Breast epithelium (tissue), 3 donors: ENCODE results near the gene MBP.

Experiments
- CTCF ChIP-seq, 3 donors: fragments of 450-650 bp; IDR thresholded peaks; one replicate each; pipeline ENCODE4 v1.5.1; 2016 to 2017; ENCODE audit warnings: antibody characterized with exemption in 3 of 3, mild to moderate bottlenecking in 3 of 3, moderate library complexity in 3 of 3
- POLR2A ChIP-seq: fragments of 450-650 bp; IDR thresholded peaks from one replicate; pipeline ENCODE4 v1.6.1; 2016; ENCODE audit warnings: antibody characterized with exemption, mild to moderate bottlenecking, moderate library complexity
- POLR2AphosphoS5 ChIP-seq, 3 donors: sonication (generic); formaldehyde crosslinking; IDR thresholded peaks; one replicate each; pipeline ENCODE4 v1.6.1; 2017; ENCODE audit warnings: antibody characterized with exemption in 3 of 3

GRCh38 chr18:77073336-77074093 is 59.1 kb downstream of the MBP start:
- TF ChIP-seq CTCF (IDR thresholded peaks at IDR 0.05) (no peak), POLR2AphosphoS5 (IDR thresholded peaks at IDR 0.05) (no peak), POLR2A (no peak)
